Lower leg skin (tissue), 4 donors: ENCODE data around the gene DMRT1. TPM values are rescaled to one million over a fixed set of nuclear protein-coding genes. Genes with fewer than 3 reads are reported as not detected.
"Not testable (repeated sequence)": the region's sequence is repeated elsewhere in the genome, so short reads cannot be mapped to it uniquely, and the experiment has no call there.

ENCODE experiments used
- DNase-seq, 2 donors: peaks; one replicate each; pipeline ENCODE4 v3.0.0-alpha.2; 2019; ENCODE audit warnings: low spot score in 2 of 2
- H3K4me3 ChIP-seq: fragments of 200-600 bp; sonication (generic); 2 replicates; pipeline ENCODE4 v1.5.1; 2017; ENCODE audit warnings: mild to moderate bottlenecking, low read depth; ENCODE audit not compliant: poor library complexity, severe bottlenecking
- POLR2A ChIP-seq, 2 donors: fragments of 450-650 bp; IDR thresholded peaks; one replicate each; pipeline ENCODE4 v1.6.1; 2016 to 2017; ENCODE audit warnings: antibody characterized with exemption in 2 of 2, mild to moderate bottlenecking in 1 of 2, moderate library complexity in 1 of 2
- WGBS, 2 donors: methylation state at CpG; one replicate each; pipeline ENCODE4 v1.1.5; 2018; 5-methylcytosine and 5-hydroxymethylcytosine counted together
- intact Hi-C: fragments of 100-400 bp; cut with DNase I; formaldehyde crosslinking; loops from one replicate; pipeline ENCODE4 v1.15.0; 2023; ENCODE audit warnings: low total_unique reads
- total RNA-seq, 4 donors: library from RNA; depleted of rRNA; stranded (reverse); fragments of >200 nt; gene quantifications; one replicate each; pipeline ENCODE4 v1.1.0, GENCODE V29; 2016
- TF ChIP-seq, protein P1 (sequence below), 3 donors: fragments of 450-650 bp; IDR thresholded peaks; one replicate each; pipeline ENCODE4 v1.5.1; 2016; ENCODE audit warnings: antibody characterized with exemption in 3 of 3, mild to moderate bottlenecking in 3 of 3, moderate library complexity in 2 of 3

Gene DMRT1
- total RNA-seq, 4 donors from 2014 or later, result not detected

- intact Hi-C loops, result no loop called here
- DNase-seq, result no peak
- no peak overlapping the region for H3K4me3 ChIP-seq
- TF ChIP-seq, protein P1, sequence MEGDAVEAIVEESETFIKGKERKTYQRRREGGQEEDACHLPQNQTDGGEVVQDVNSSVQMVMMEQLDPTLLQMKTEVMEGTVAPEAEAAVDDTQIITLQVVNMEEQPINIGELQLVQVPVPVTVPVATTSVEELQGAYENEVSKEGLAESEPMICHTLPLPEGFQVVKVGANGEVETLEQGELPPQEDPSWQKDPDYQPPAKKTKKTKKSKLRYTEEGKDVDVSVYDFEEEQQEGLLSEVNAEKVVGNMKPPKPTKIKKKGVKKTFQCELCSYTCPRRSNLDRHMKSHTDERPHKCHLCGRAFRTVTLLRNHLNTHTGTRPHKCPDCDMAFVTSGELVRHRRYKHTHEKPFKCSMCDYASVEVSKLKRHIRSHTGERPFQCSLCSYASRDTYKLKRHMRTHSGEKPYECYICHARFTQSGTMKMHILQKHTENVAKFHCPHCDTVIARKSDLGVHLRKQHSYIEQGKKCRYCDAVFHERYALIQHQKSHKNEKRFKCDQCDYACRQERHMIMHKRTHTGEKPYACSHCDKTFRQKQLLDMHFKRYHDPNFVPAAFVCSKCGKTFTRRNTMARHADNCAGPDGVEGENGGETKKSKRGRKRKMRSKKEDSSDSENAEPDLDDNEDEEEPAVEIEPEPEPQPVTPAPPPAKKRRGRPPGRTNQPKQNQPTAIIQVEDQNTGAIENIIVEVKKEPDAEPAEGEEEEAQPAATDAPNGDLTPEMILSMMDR (IDR thresholded peaks at IDR 0.05), result no peak
- no peak for TF ChIP-seq POLR2A (IDR thresholded peaks at IDR 0.05)
- WGBS, 2 donors, result 75 to 82% methylated on average over 4 of the region's 4 CpGs
Measured at GRCh38 chr9:995192-995591, 153.7 kb downstream of the DMRT1 start.

DNA sequence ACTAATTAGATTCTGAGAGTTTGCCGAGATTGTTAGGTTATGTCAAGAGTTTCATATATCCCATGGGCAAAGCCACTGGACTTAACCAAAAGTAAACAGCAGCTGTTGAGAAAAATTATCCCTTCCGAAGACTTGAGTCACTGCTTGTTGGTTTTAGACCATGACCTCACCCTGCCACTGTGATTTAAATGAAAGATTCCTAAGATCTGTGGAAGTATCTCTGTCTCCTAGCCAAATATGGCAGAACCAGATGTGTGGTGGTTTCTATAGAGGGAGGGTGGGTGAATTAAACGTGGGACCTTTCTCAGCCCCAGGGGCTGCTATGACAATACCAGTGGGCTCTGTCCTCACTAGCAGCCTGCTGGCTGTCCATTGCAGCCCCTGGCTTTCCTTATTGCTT, 154.3 kb downstream of the DMRT1 start:
- WGBS, 2 donors, result 28 to 33% methylated on average over 3 of the region's 3 CpGs
- TF ChIP-seq, protein P1 (IDR thresholded peaks at IDR 0.05), result no peak
- no peak for TF ChIP-seq POLR2A (IDR thresholded peaks at IDR 0.05)
- DNase-seq, result no peak
- intact Hi-C loops, result no loop called here
- H3K4me3 ChIP-seq, result no peak overlapping the region

GRCh38 chr9:998299-999110, 157.0 kb downstream of the DMRT1 start:
- intact Hi-C loops, H3K4me3 ChIP-seq, DNase-seq: not testable (repeated sequence)
- 57 to 72% methylated on average over 29 of the region's 55 CpGs for WGBS, 2 donors

DNA sequence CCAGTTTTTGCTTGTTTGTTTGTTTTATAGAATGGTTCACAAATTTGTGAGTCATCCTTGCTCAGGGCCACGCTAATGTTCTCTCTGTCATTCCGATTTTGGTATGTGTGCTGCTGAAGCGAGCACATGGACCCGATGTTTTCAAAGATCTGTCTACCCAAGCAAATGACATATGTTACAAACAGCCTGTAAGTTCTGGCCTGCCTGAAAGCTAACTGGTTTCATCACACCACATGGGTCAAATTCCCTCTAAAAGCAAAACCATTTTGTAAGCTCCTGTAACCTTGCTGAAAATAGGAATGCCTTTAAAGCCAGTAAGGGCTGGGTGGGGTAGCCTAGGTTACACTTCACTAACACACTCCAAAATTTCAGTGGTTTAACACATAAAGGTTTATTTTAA, 160.3 kb downstream of the DMRT1 start:
- H3K4me3 ChIP-seq, result no peak overlapping the region
- WGBS, 2 donors, result 76 to 83% methylated on average over 4 of the region's 4 CpGs
- TF ChIP-seq, protein P1 (IDR thresholded peaks at IDR 0.05), result no peak
- no peak for TF ChIP-seq POLR2A (IDR thresholded peaks at IDR 0.05)
- no peak for DNase-seq
- intact Hi-C loops, result loop anchor here (10.0 kb wide), 1 partner anchor 617 kb away; no protein-coding TSS in a partner anchor

DNA sequence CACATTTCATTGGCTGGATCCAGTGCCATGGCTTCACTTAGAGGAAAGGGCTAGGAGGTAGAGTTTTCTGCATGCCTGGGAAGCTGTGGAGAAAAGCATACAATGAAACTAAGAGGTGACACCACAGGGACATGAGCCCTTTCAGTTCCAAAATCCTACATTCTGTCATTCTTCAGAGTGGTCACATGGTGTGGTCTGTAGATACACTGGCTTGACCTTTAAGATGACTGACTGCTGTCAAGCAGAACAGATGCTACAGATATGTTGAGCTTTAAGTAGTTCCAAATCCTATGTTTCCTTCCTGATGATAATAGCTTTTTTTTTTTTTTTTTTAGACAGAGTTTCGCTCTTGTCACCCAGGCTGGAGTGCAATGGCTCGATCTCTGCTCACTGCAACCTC, 161.2 kb downstream of the DMRT1 start:
- no peak overlapping the region for H3K4me3 ChIP-seq
- intact Hi-C loops, result loop anchor here (10.0 kb wide), 1 partner anchor 618 kb away; no protein-coding TSS in a partner anchor
- 90 to 100% methylated on average over 2 of the region's 2 CpGs for whole genome bisulfite sequencing, 2 donors
- TF ChIP-seq, protein P1 (IDR thresholded peaks at IDR 0.05), result no peak
- no peak for TF ChIP-seq POLR2A (IDR thresholded peaks at IDR 0.05)
- DNase-seq, result no peak

DNA sequence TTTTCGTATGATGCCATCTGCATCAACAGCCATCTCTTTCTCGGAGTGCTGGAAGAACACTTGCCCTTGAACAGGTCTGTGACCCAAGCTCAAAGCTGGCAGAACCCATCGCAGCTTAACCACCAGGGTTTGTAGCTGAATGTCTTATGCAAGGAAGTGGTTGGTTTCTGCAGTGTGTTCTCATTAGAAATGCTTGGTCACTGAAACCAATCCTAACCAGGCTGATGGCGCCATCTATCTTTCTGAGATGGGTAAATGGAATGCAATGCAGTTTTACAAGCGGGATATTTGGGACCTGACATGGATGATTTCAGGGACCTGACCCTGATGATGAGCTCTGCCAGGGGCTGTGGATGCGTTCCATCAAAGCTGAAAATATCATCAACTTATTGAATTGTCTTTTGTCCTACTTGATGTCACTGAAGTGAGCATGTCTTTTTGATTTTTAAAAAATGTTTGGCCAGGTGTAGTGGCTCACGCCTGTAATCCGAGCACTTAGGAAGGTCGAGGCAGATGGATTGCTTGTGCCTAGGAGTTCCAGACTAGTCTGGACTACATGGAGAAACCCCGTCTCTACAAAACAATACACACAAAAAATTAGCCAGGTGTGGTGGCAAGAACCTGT, 163.7 kb downstream of the DMRT1 start:
- TF ChIP-seq, protein P1 (IDR thresholded peaks at IDR 0.05), result no peak
- no peak for TF ChIP-seq POLR2A (IDR thresholded peaks at IDR 0.05)
- no peak for DNase-seq
- H3K4me3 ChIP-seq, result no peak overlapping the region
- intact Hi-C loops, result loop anchor here (5.0 to 10.0 kb wide), 2 partner anchors 113 to 620 kb away; no protein-coding TSS in a partner anchor
- WGBS, 2 donors, result 56 to 63% methylated on average over 10 of the region's 10 CpGs
